H1 (cell line): ENCODE measurements around the gene GPS1. TPM values are rescaled to one million over a fixed set of nuclear protein-coding genes. Genes with fewer than 3 reads are reported as not detected.

Experiments
- CTCF ChIA-PET: fragments of 300-600 bp; sonication (Branson Sonifier 250); formaldehyde crosslinking; loops from one replicate; lab custom pipeline; 2021; ENCODE audit not compliant: partially characterized antibody; lab: Charles Lee
- POLR2A ChIA-PET: fragments of 300-600 bp; sonication (Branson Sonifier 250); formaldehyde crosslinking; loops from one replicate; lab custom pipeline; 2021; ENCODE audit warnings: inconsistent platforms; ENCODE audit not compliant: partially characterized antibody; lab: Charles Lee
- DNase-seq, 2 experiments: peaks; one replicate each; pipeline versions ENCODE4 v3.0.0 to v3.0.0-alpha.2; 2010 to 2022; ENCODE audit warnings: low spot score in 2 of 2, low read depth in 1 of 2, mixed read lengths in 1 of 2
- FAIRE-seq: peaks from 2 replicates; lab custom pipeline; 2011; peaks lifted over from hg19 to GRCh38; lab: Jason Lieb, UNC
- H2AFZ ChIP-seq: 2 replicates; pipeline ENCODE4 v1.8.1; 2012; ENCODE audit warnings: low read length, inconsistent platforms
- H2AK5ac ChIP-seq: 2 replicates; pipeline ENCODE4 v1.6.1; 2013; ENCODE audit warnings: low read depth, low read length
- H2BK120ac ChIP-seq: replicated peaks from 2 replicates; pipeline ENCODE3; 2013; ENCODE audit warnings: low read depth, low read length, inconsistent platforms
- H2BK12ac ChIP-seq: 2 replicates; pipeline ENCODE4 v1.6.1; 2013; ENCODE audit warnings: low read depth, low read length
- H2BK15ac ChIP-seq: 2 replicates; pipeline ENCODE4 v1.6.1; 2013; ENCODE audit warnings: low read length
- H2BK20ac ChIP-seq: 2 replicates; pipeline ENCODE4 v1.6.1; 2013; ENCODE audit warnings: low read length
- H2BK5ac ChIP-seq: 2 replicates; pipeline ENCODE4 v1.6.1; 2013; ENCODE audit warnings: low read depth, low read length
- H3K14ac ChIP-seq: 2 replicates; pipeline ENCODE4 v1.6.1; 2013; ENCODE audit warnings: inconsistent platforms; ENCODE audit not compliant: insufficient read length
- H3K18ac ChIP-seq: 2 replicates; pipeline ENCODE4 v1.6.1; 2013; ENCODE audit warnings: low read length; ENCODE audit errors: extremely low read depth
- H3K23ac ChIP-seq: 2 replicates; pipeline ENCODE4 v1.6.1; 2013; ENCODE audit warnings: inconsistent platforms; ENCODE audit not compliant: insufficient read length
- H3K23me2 ChIP-seq: 2 replicates; pipeline ENCODE4 v1.6.1; 2013; ENCODE audit warnings: low read depth, low read length
- H3K27ac ChIP-seq: 2 replicates; pipeline ENCODE4 v1.6.1; 2011; ENCODE audit warnings: low read depth, low read length, inconsistent platforms
- H3K27me3 ChIP-seq, 4 experiments: replicated peaks in 1 of 4; 1 replicate in 1 of 4; 2 replicates in 3 of 4; pipeline versions ENCODE4 v1.6.1 to v1.8.1; 2011 to 2013; ENCODE audit warnings: low read length in 3 of 4, mild to moderate bottlenecking in 3 of 4, inconsistent platforms in 2 of 4, mixed read lengths in 2 of 4, moderate library complexity in 1 of 4; ENCODE audit not compliant: control insufficient read depth in 3 of 4, insufficient read depth in 3 of 4; ENCODE audit errors: extremely low read depth in 1 of 4
- H3K36me3 ChIP-seq, 4 experiments: 2 replicates each; pipeline versions ENCODE4 v1.6.1 to v1.8.1; 2011 to 2013; ENCODE audit warnings: mild to moderate bottlenecking in 4 of 4, low read length in 3 of 4, moderate library complexity in 2 of 4, control low read depth in 1 of 4, inconsistent platforms in 1 of 4; ENCODE audit not compliant: insufficient read depth in 4 of 4, control insufficient read depth in 2 of 4
- H3K4ac ChIP-seq: replicated peaks from 2 replicates; pipeline ENCODE3; 2013; ENCODE audit warnings: low read length, low read depth, mixed read lengths, inconsistent platforms; ENCODE audit not compliant: insufficient read length
- H3K4me1 ChIP-seq, 4 experiments: replicated peaks in 1 of 4; 1 replicate in 1 of 4; 2 replicates in 3 of 4; pipeline versions ENCODE4 v1.6.1 to v1.8.1; 2011 to 2013; ENCODE audit warnings: low read length in 3 of 4, inconsistent platforms in 2 of 4, mixed read lengths in 1 of 4; ENCODE audit not compliant: insufficient read depth in 4 of 4, control insufficient read depth in 3 of 4
- H3K4me2 ChIP-seq, 2 experiments: 2 replicates each; pipeline versions ENCODE4 v1.6.1 to v1.8.1; 2011 to 2013; ENCODE audit warnings: low read depth in 2 of 2, low read length in 2 of 2, control low read depth in 1 of 2, inconsistent platforms in 1 of 2, mild to moderate bottlenecking in 1 of 2; ENCODE audit not compliant: insufficient read depth in 1 of 2
- H3K4me3 ChIP-seq, 4 experiments: fragments of 200-600, 300-600 bp in 1 of 4; sonication (generic), shearing (Covaris generic), sonication (Bioruptor Twin) in 1 of 4; 2 replicates each; pipeline versions ENCODE4 v1.5.1 to v1.8.1; 2011 to 2016; ENCODE audit warnings: low read length in 4 of 4, low read depth in 3 of 4, control low read depth in 2 of 4, inconsistent platforms in 2 of 4, mild to moderate bottlenecking in 2 of 4, mixed read lengths in 1 of 4, moderate library complexity in 1 of 4; ENCODE audit not compliant: insufficient read depth in 2 of 4; ENCODE audit errors: extremely low read depth in 1 of 4
- H3K56ac ChIP-seq: replicated peaks from 2 replicates; pipeline ENCODE3; 2013; ENCODE audit warnings: low read depth, mild to moderate bottlenecking, mixed read lengths, low read length, inconsistent platforms; ENCODE audit not compliant: insufficient read length
- H3K79me1 ChIP-seq: 2 replicates; pipeline ENCODE4 v1.6.1; 2013; ENCODE audit warnings: low read depth, low read length, control low read depth
- H3K79me2 ChIP-seq, 2 experiments: 2 replicates each; pipeline versions ENCODE4 v1.6.1 to v1.8.1; 2012 to 2013; ENCODE audit warnings: low read length in 2 of 2, mild to moderate bottlenecking in 2 of 2, inconsistent platforms in 1 of 2; ENCODE audit not compliant: insufficient read depth in 2 of 2, control insufficient read depth in 1 of 2
- H3K9ac ChIP-seq, 4 experiments: replicated peaks in 1 of 4; 1 replicate in 1 of 4; 2 replicates in 3 of 4; pipeline versions ENCODE4 v1.6.1 to v1.8.1; 2011 to 2013; ENCODE audit warnings: low read depth in 3 of 4, low read length in 3 of 4, control low read depth in 2 of 4, mild to moderate bottlenecking in 2 of 4, moderate library complexity in 2 of 4, inconsistent platforms in 1 of 4; ENCODE audit errors: extremely low read depth in 1 of 4
- H3K9me3 ChIP-seq, 2 experiments: 2 replicates each; pipeline versions ENCODE4 v1.6.1 to v1.8.1; 2012 to 2013; ENCODE audit warnings: mild to moderate bottlenecking in 2 of 2, moderate library complexity in 2 of 2, control low read depth in 1 of 2, inconsistent platforms in 1 of 2, low read depth in 1 of 2, low read length in 1 of 2, mixed read lengths in 1 of 2; ENCODE audit not compliant: insufficient read depth in 2 of 2
- H4K20me1 ChIP-seq, 2 experiments: replicated peaks in 1 of 2; 2 replicates each; pipeline versions ENCODE3 to v1.8.1; 2011 to 2013; ENCODE audit warnings: inconsistent platforms in 2 of 2, low read length in 2 of 2, mild to moderate bottlenecking in 1 of 2; ENCODE audit not compliant: insufficient read depth in 2 of 2, control insufficient read depth in 1 of 2
- H4K5ac ChIP-seq: 2 replicates; pipeline ENCODE4 v1.6.1; 2013; ENCODE audit warnings: low read length, low read depth, mixed read lengths, inconsistent platforms; ENCODE audit not compliant: insufficient read length
- H4K8ac ChIP-seq: 2 replicates; pipeline ENCODE4 v1.8.0; 2013; ENCODE audit warnings: mild to moderate bottlenecking, moderate library complexity, low read length, inconsistent platforms; ENCODE audit not compliant: insufficient read depth; ENCODE audit errors: extremely low read depth
- H4K91ac ChIP-seq: replicated peaks from 2 replicates; pipeline ENCODE3; 2013; ENCODE audit warnings: low read length, mixed read lengths, inconsistent platforms; ENCODE audit not compliant: insufficient read length
- HDAC6 ChIP-seq: IDR thresholded peaks from one replicate; pipeline ENCODE4 v1.7.1; 2012; ENCODE audit warnings: low read depth, mild to moderate bottlenecking, inconsistent platforms, low read length, moderate library complexity
- JUN ChIP-seq: IDR thresholded peaks from 2 replicates; pipeline ENCODE4 v1.6.1; 2011; ENCODE audit warnings: low read depth, mild to moderate bottlenecking, improper control_type of control experiment, low read length
- KDM5A ChIP-seq: fragments of 200-600 bp; IDR thresholded peaks from 2 replicates; pipeline ENCODE4 v1.7.1; 2012; ENCODE audit warnings: mild to moderate bottlenecking, low read length, inconsistent platforms, mixed read lengths
- POLR2A ChIP-seq, 2 experiments: IDR thresholded peaks; 1 replicate in 1 of 2; 2 replicates in 1 of 2; pipeline ENCODE4 v1.6.1; 2011; ENCODE audit warnings: low read depth in 2 of 2, low read length in 2 of 2, mild to moderate bottlenecking in 2 of 2; ENCODE audit errors: control extremely low read depth in 1 of 2
- POU5F1 ChIP-seq: IDR thresholded peaks from 2 replicates; pipeline ENCODE4 v1.6.1; 2011; ENCODE audit warnings: low read depth, mild to moderate bottlenecking, low read length, moderate library complexity
- SP2 ChIP-seq: IDR thresholded peaks from 2 replicates; pipeline ENCODE4 v1.6.1; 2012; ENCODE audit warnings: mild to moderate bottlenecking, low read length, inconsistent platforms
- SRF ChIP-seq: IDR thresholded peaks from 2 replicates; pipeline ENCODE4 v1.6.1; 2011; ENCODE audit warnings: mild to moderate bottlenecking, low read depth, low read length, moderate library complexity
- TCF12 ChIP-seq: IDR thresholded peaks from 2 replicates; pipeline ENCODE4 v1.6.1; 2011; ENCODE audit warnings: low read depth, mild to moderate bottlenecking, low read length
- WGBS, 2 experiments: shearing (Covaris generic) in 1 of 2; methylation state at CpG; one replicate each; pipeline versions ENCODE4 v1.1.6 to v1.1.7; 2013 to 2015; ENCODE audit warnings: low lambda C conversion rate in 2 of 2, mixed read lengths in 2 of 2, inconsistent platforms in 1 of 2, low coverage in 1 of 2, missing lambda C conversion rate in 1 of 2; ENCODE audit not compliant: insufficient replicate concordance in 2 of 2, insufficient coverage in 1 of 2, insufficient read length in 1 of 2; ENCODE audit errors: extremely low coverage in 1 of 2, missing lambda C conversion rate in 1 of 2; 5-methylcytosine and 5-hydroxymethylcytosine counted together
- polyA plus RNA-seq, 7 experiments: library from polyadenylated mRNA; depleted of rRNA in 3 of 7; stranded (reverse) in 5 of 7; unstranded in 2 of 7; fragments of >200 nt in 5 of 7; fragments of 200-250 nt in 2 of 7; gene quantifications; 1 replicate in 5 of 7; 2 replicates in 1 of 7; 4 replicates in 1 of 7; pipeline versions ENCODE4 v1.2.1 to v1.2.3, GENCODE V29; 2011 to 2013; ENCODE audit warnings: missing spikeins in 2 of 7, mixed read lengths in 2 of 7
- total RNA-seq: library from RNA; stranded (reverse); fragmentation: NEBNext Ultra II Directional; extraction: Animal tissue kit (Norgen Biotek cat#: 25700); gene quantifications from 2 replicates; pipeline ENCODE4 v1.2.1, GENCODE V29; 2021
- TF ChIP-seq, protein P1 (sequence below): IDR thresholded peaks from 2 replicates; pipeline ENCODE4 v1.6.1; 2011; ENCODE audit warnings: low read depth, mild to moderate bottlenecking, low read length; ENCODE audit not compliant: insufficient read depth

The GPS1 gene
- total and polyA plus RNA-seq, 2 of the 8 experiments (the other 6 are each of a cell fraction or from before 2014, with no cell fraction given) = 153 to 277 TPM

DNA sequence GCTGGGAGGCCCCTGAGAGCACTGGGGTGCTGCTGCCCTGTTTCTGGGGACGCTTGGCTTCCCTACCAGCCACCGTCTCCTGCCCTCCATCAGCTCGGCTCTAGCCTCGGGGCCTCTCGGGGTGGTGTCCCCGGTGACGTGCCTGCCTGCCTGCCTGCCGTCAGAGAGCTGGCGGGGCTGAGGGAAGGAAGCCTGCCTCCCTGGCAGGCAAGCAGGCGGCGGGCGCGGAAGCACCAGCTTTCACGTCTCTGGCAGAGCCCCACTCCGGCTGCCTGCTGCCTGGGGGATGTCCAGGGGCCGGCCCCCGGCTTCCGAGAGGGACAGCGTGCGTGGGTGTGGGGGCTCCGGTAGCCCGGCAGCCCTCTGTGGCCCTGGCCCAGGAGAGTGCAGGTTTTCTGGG is 38.4 kb upstream of the GPS1 start:
- no peak overlapping the region for H2AK5ac ChIP-seq
- H3K4me2 ChIP-seq = no peak overlapping the region
- no peaks in the 10 kb centered on the region for H3K27me3 ChIP-seq
- no peaks in the 10 kb centered on the region; a peak in 2 of 8 replicates for H3K36me3 ChIP-seq
- H2BK15ac ChIP-seq = no peak overlapping the region
- H3K9me3 ChIP-seq = no peaks in the 10 kb centered on the region
- H3K79me1 ChIP-seq = no peaks in the 10 kb centered on the region; the same call in 1 of the 2 replicates
- H2BK20ac ChIP-seq = no peak overlapping the region
- no peak overlapping the region for H2BK5ac ChIP-seq
- FAIRE-seq (no peak), DNase-seq (no peak)
- H3K4ac ChIP-seq = no peak overlapping the region
- H3K4me1 ChIP-seq = no peaks in the 10 kb centered on the region; a peak in 1 of 7 replicates
- H4K5ac ChIP-seq = no peak overlapping the region
- no peak overlapping the region for H3K27ac ChIP-seq
- ChIA-PET POLR2A (interaction anchor here (0.8 to 1.7 kb wide), 4 partner anchors 9 to 308 kb away, joined by 3 to 4 read pairs (median 4); partner anchors contain the start of gene CENPX), CTCF (interaction anchor here (0.9 to 1.8 kb wide), 4 partner anchors 9 to 54 kb away, joined by 3 to 7 read pairs (median 6); no protein-coding TSS in a partner anchor)
- no peak overlapping the region for H3K4me3 ChIP-seq
- H4K8ac ChIP-seq = no peak overlapping the region; the same call in 1 of the 2 replicates
- no peak overlapping the region for H2AFZ ChIP-seq
- H2BK120ac ChIP-seq = no peak overlapping the region
- WGBS, 2 experiments = 96% methylated on average over 22 of the region's 22 CpGs; no CpG with 5 or more reads in 1 of the 2 experiments
- no peak overlapping the region for H3K18ac ChIP-seq
- H2BK12ac ChIP-seq = no peak overlapping the region
- H3K23me2 ChIP-seq = no peaks in the 10 kb centered on the region
- H3K14ac ChIP-seq = no peak overlapping the region
- H3K23ac ChIP-seq = no peak overlapping the region
- no peak overlapping the region for H3K9ac ChIP-seq
- H3K56ac ChIP-seq = no peak overlapping the region
- H3K79me2 ChIP-seq = no peaks in the 10 kb centered on the region
- H4K20me1 ChIP-seq = peaks cover 3 to 8% of the 10 kb centered on the region in 2 experiments
- H4K91ac ChIP-seq = no peak overlapping the region
- TF ChIP-seq JUN (no peak), HDAC6 (no peak), POLR2A (IDR thresholded peaks at IDR 0.05; ENCODE audit: control extremely low read depth in 1 of 2, low read depth in 2 of 2, low read length in 2 of 2) (no peak), SRF (no peak), KDM5A (no peak), POU5F1 (no peak), TCF12 (no peak), SP2 (no peak)
- TF ChIP-seq, protein P1, sequence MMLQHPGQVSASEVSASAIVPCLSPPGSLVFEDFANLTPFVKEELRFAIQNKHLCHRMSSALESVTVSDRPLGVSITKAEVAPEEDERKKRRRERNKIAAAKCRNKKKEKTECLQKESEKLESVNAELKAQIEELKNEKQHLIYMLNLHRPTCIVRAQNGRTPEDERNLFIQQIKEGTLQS = no peak
